ENCODE results near the gene NSMCE1. TPM values are rescaled to one million over a fixed set of nuclear protein-coding genes. Genes with fewer than 3 reads are reported as not detected.

NSMCE1 gene
- total RNA-seq, 1 donor: 97.7 TPM

- DNase-seq (ENCODE audit: low read depth): no peak
- TF ChIP-seq, protein P1, sequence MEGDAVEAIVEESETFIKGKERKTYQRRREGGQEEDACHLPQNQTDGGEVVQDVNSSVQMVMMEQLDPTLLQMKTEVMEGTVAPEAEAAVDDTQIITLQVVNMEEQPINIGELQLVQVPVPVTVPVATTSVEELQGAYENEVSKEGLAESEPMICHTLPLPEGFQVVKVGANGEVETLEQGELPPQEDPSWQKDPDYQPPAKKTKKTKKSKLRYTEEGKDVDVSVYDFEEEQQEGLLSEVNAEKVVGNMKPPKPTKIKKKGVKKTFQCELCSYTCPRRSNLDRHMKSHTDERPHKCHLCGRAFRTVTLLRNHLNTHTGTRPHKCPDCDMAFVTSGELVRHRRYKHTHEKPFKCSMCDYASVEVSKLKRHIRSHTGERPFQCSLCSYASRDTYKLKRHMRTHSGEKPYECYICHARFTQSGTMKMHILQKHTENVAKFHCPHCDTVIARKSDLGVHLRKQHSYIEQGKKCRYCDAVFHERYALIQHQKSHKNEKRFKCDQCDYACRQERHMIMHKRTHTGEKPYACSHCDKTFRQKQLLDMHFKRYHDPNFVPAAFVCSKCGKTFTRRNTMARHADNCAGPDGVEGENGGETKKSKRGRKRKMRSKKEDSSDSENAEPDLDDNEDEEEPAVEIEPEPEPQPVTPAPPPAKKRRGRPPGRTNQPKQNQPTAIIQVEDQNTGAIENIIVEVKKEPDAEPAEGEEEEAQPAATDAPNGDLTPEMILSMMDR (IDR thresholded peaks at IDR 0.05; ENCODE audit: insufficient read depth, low read length): no peak
- H3K4me3 ChIP-seq (ENCODE audit: low read depth, low read length): no peak overlapping the region
Measured at GRCh38 chr16:27199736-27200135, 68.8 kb downstream of the NSMCE1 start.

GRCh38 chr16:27199235-27199586 is 69.4 kb downstream of the NSMCE1 start:
- TF ChIP-seq, protein P1 (IDR thresholded peaks at IDR 0.05; ENCODE audit: insufficient read depth, low read length): no peak
- H3K4me3 ChIP-seq (ENCODE audit: low read depth, low read length): no peak overlapping the region
- DNase-seq (ENCODE audit: low read depth): no peak

- no peak for DNase-seq (ENCODE audit: low read depth)
- TF ChIP-seq, protein P1 (IDR thresholded peaks at IDR 0.05; ENCODE audit: insufficient read depth, low read length): no peak
- no peak overlapping the region for H3K4me3 ChIP-seq (ENCODE audit: low read depth, low read length)
Measured at GRCh38 chr16:27198451-27199234, 69.9 kb downstream of the NSMCE1 start.

DNA sequence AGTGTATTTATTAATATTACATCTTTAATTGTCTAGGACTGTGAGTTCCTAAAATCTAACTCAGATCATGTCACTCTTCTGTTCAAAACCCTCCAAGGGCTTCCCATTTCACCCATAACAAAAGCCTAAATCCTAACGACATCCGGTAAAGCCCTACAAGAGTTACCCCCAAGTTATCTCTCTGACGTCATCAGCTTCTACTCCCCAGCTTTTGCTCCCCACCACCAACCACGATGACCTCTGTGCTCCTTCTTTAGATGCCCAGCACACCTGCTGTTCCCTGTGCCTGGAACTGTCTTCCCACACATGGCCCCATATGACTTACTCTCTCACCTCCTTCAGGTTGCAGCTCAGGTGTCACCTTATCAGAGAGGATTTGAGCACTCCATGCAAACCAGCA is 71.6 kb downstream of the NSMCE1 start:
- no peak for DNase-seq (ENCODE audit: low read depth)
- TF ChIP-seq, protein P1 (IDR thresholded peaks at IDR 0.05; ENCODE audit: insufficient read depth, low read length): no peak
- H3K4me3 ChIP-seq (ENCODE audit: low read depth, low read length): no peak overlapping the region

- no peak for DNase-seq (ENCODE audit: low read depth)
- TF ChIP-seq, protein P1 (IDR thresholded peaks at IDR 0.05; ENCODE audit: insufficient read depth, low read length): no peak
- H3K4me3 ChIP-seq (ENCODE audit: low read depth, low read length): no peak overlapping the region
Measured at GRCh38 chr16:27195941-27196595, 72.5 kb downstream of the NSMCE1 start.

DNA sequence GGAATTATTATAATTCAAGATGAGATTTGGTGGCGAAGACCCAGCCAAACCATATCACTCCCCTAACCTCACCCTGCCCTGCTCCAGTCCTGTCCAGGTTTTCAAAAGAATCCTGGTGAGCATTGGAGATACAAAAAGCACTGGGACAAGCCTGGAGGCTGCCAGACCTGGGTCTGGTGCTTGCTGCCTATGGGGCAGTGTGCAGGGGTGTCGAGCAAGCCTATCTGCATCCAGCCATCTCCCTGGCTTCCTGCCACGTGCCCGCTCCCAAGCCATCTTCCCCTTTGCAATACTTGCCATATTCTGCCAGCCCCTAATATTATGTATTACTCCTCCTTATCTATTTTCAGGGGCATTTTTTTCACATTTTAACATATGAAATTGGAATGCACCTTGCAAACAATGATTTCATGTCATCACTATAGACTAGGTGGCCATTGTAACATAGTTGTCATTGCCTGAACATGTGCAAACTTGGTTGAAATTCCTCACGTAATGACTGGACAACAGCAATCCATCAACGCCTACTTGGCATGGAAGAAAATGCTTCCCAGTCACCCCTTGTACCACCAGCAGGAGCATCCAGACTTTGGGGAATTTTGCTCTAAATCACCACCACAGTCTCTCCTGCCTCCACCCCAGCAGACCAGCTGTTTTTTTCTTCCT is 73.4 kb downstream of the NSMCE1 start:
- no peak overlapping the region for H3K4me3 ChIP-seq (ENCODE audit: low read depth, low read length)
- TF ChIP-seq, protein P1 (IDR thresholded peaks at IDR 0.05; ENCODE audit: insufficient read depth, low read length): no peak
- DNase-seq (ENCODE audit: low read depth): no peak

Measured in fibroblast of the aortic adventitia (primary cell).